Activated naive CD4-positive, alpha-beta T cell treated with anti-CD3 and anti-CD28 coated beads, Interleukin-2, amount 50 U/mL, for 24 hours (primary cell): Measurements from ENCODE around the gene PTPRD.

ENCODE experiments used
- H3K27ac Mint-ChIP-seq: one replicate; pipeline ENCODE4 v1.8.0; 2021; ENCODE audit warnings: mild to moderate bottlenecking, mixed read lengths
- H3K27me3 Mint-ChIP-seq: one replicate; pipeline ENCODE4 v1.8.0; 2021; ENCODE audit warnings: mixed read lengths
- H3K36me3 Mint-ChIP-seq: one replicate; pipeline ENCODE4 v1.8.0; 2021; ENCODE audit warnings: mixed read lengths
- H3K4me1 Mint-ChIP-seq: one replicate; pipeline ENCODE4 v1.8.0; 2021; ENCODE audit warnings: mixed read lengths
- H3K4me3 Mint-ChIP-seq: one replicate; pipeline ENCODE4 v1.8.0; 2021; ENCODE audit warnings: mild to moderate bottlenecking, mixed read lengths
- H3K9me3 Mint-ChIP-seq: one replicate; pipeline ENCODE4 v1.8.0; 2021; ENCODE audit warnings: mixed read lengths

PTPRD gene

GRCh38 chr9:8361364-8361763 is 2251.4 kb downstream of the PTPRD start:
- H3K4me3 Mint-ChIP-seq: no peak overlapping the region
- H3K36me3 Mint-ChIP-seq: no peaks in the 10 kb centered on the region
- no peak overlapping the region for H3K27ac Mint-ChIP-seq
- H3K4me1 Mint-ChIP-seq: no peaks in the 10 kb centered on the region
- H3K9me3 Mint-ChIP-seq: no peaks in the 10 kb centered on the region
- peaks cover 2% of the 10 kb centered on the region for H3K27me3 Mint-ChIP-seq

- Mint-ChIP-seq H3K4me1 (no peaks in the 10 kb centered on the region), H3K27me3 (no peaks in the 10 kb centered on the region), H3K36me3 (no peaks in the 10 kb centered on the region), H3K9me3 (no peaks in the 10 kb centered on the region), H3K27ac (no peak overlapping the region), H3K4me3 (no peak overlapping the region)
Observed at GRCh38 chr9:8356406-8356805, 2256.4 kb downstream of the PTPRD start.

GRCh38 chr9:8351436-8351835 is 2261.4 kb downstream of the PTPRD start:
- H3K4me1 Mint-ChIP-seq: no peaks in the 10 kb centered on the region
- no peaks in the 10 kb centered on the region for H3K9me3 Mint-ChIP-seq
- no peaks in the 10 kb centered on the region for H3K36me3 Mint-ChIP-seq
- H3K4me3 Mint-ChIP-seq: no peak overlapping the region
- no peak overlapping the region for H3K27ac Mint-ChIP-seq
- H3K27me3 Mint-ChIP-seq: peaks cover 7% of the 10 kb centered on the region

GRCh38 chr9:8349901-8350300 is 2262.9 kb downstream of the PTPRD start:
- H3K4me1 Mint-ChIP-seq: no peaks in the 10 kb centered on the region
- no peaks in the 10 kb centered on the region for H3K9me3 Mint-ChIP-seq
- H3K27ac Mint-ChIP-seq: no peak overlapping the region
- H3K4me3 Mint-ChIP-seq: no peak overlapping the region
- H3K36me3 Mint-ChIP-seq: no peaks in the 10 kb centered on the region
- peaks cover 7% of the 10 kb centered on the region for H3K27me3 Mint-ChIP-seq

- Mint-ChIP-seq H3K4me1 (no peaks in the 10 kb centered on the region), H3K27ac (no peak overlapping the region), H3K27me3 (peaks cover 7% of the 10 kb centered on the region), H3K9me3 (no peaks in the 10 kb centered on the region), H3K4me3 (no peak overlapping the region), H3K36me3 (no peaks in the 10 kb centered on the region)
Observed at GRCh38 chr9:8349376-8349775, 2263.4 kb downstream of the PTPRD start.

- Mint-ChIP-seq H3K36me3 (no peaks in the 10 kb centered on the region), H3K9me3 (no peaks in the 10 kb centered on the region), H3K27ac (no peak overlapping the region), H3K4me1 (no peaks in the 10 kb centered on the region), H3K4me3 (no peak overlapping the region), H3K27me3 (peaks cover 7% of the 10 kb centered on the region)
Observed at GRCh38 chr9:8348756-8349155, 2264.0 kb downstream of the PTPRD start.

- Mint-ChIP-seq H3K4me1 (no peaks in the 10 kb centered on the region), H3K4me3 (no peak overlapping the region), H3K36me3 (no peaks in the 10 kb centered on the region), H3K27ac (no peak overlapping the region), H3K27me3 (peaks cover 7% of the 10 kb centered on the region), H3K9me3 (no peaks in the 10 kb centered on the region)
Observed at GRCh38 chr9:8346296-8346695, 2266.5 kb downstream of the PTPRD start.

- no peak overlapping the region for H3K4me3 Mint-ChIP-seq
- no peaks in the 10 kb centered on the region for H3K27me3 Mint-ChIP-seq
- no peaks in the 10 kb centered on the region for H3K4me1 Mint-ChIP-seq
- no peak overlapping the region for H3K27ac Mint-ChIP-seq
- H3K9me3 Mint-ChIP-seq: no peaks in the 10 kb centered on the region
- no peaks in the 10 kb centered on the region for H3K36me3 Mint-ChIP-seq
Observed at GRCh38 chr9:8338767-8339510, 2273.9 kb downstream of the PTPRD start.

- H3K4me1 Mint-ChIP-seq: no peaks in the 10 kb centered on the region
- no peak overlapping the region for H3K27ac Mint-ChIP-seq
- no peak overlapping the region for H3K4me3 Mint-ChIP-seq
- H3K36me3 Mint-ChIP-seq: no peaks in the 10 kb centered on the region
- no peaks in the 10 kb centered on the region for H3K9me3 Mint-ChIP-seq
- H3K27me3 Mint-ChIP-seq: peaks cover 3% of the 10 kb centered on the region
Observed at GRCh38 chr9:8337834-8338766, 2274.7 kb downstream of the PTPRD start.

GRCh38 chr9:8332871-8333270 is 2279.9 kb downstream of the PTPRD start:
- H3K27ac Mint-ChIP-seq: no peak overlapping the region
- H3K27me3 Mint-ChIP-seq: peaks cover 3% of the 10 kb centered on the region
- H3K36me3 Mint-ChIP-seq: no peaks in the 10 kb centered on the region
- no peak overlapping the region for H3K4me3 Mint-ChIP-seq
- H3K9me3 Mint-ChIP-seq: no peaks in the 10 kb centered on the region
- no peaks in the 10 kb centered on the region for H3K4me1 Mint-ChIP-seq

- Mint-ChIP-seq H3K27me3 (peaks cover 3% of the 10 kb centered on the region), H3K9me3 (no peaks in the 10 kb centered on the region), H3K27ac (no peak overlapping the region), H3K4me1 (no peaks in the 10 kb centered on the region), H3K36me3 (no peaks in the 10 kb centered on the region), H3K4me3 (no peak overlapping the region)
Observed at GRCh38 chr9:8332331-8332650, 2280.5 kb downstream of the PTPRD start.

- Mint-ChIP-seq H3K36me3 (no peaks in the 10 kb centered on the region), H3K4me1 (no peaks in the 10 kb centered on the region), H3K9me3 (no peaks in the 10 kb centered on the region), H3K27ac (no peak overlapping the region), H3K27me3 (peaks cover 3% of the 10 kb centered on the region), H3K4me3 (no peak overlapping the region)
Observed at GRCh38 chr9:8331507-8332330, 2281.1 kb downstream of the PTPRD start.

- H3K36me3 Mint-ChIP-seq: no peaks in the 10 kb centered on the region
- peaks cover 3% of the 10 kb centered on the region for H3K27me3 Mint-ChIP-seq
- no peaks in the 10 kb centered on the region for H3K4me1 Mint-ChIP-seq
- H3K4me3 Mint-ChIP-seq: no peak overlapping the region
- no peaks in the 10 kb centered on the region for H3K9me3 Mint-ChIP-seq
- no peak overlapping the region for H3K27ac Mint-ChIP-seq
Observed at GRCh38 chr9:8329561-8330283, 2283.1 kb downstream of the PTPRD start.

GRCh38 chr9:8315211-8315610 is 2297.6 kb downstream of the PTPRD start:
- Mint-ChIP-seq H3K9me3 (peaks cover 10% of the 10 kb centered on the region), H3K4me3 (no peak overlapping the region), H3K4me1 (no peaks in the 10 kb centered on the region), H3K27ac (no peak overlapping the region), H3K36me3 (no peaks in the 10 kb centered on the region), H3K27me3 (peaks cover 4% of the 10 kb centered on the region)

- peaks cover 39% of the 10 kb centered on the region for H3K9me3 Mint-ChIP-seq
- peaks cover 5% of the 10 kb centered on the region for H3K36me3 Mint-ChIP-seq
- H3K4me1 Mint-ChIP-seq: no peaks in the 10 kb centered on the region
- peaks cover 10% of the 10 kb centered on the region for H3K27me3 Mint-ChIP-seq
- no peak overlapping the region for H3K27ac Mint-ChIP-seq
- H3K4me3 Mint-ChIP-seq: no peak overlapping the region
Observed at GRCh38 chr9:8309258-8309657, 2303.5 kb downstream of the PTPRD start.
